Keratinocyte (primary cell): ENCODE measurements around the gene ATP1A4. TPM values are rescaled to one million over a fixed set of nuclear protein-coding genes. Genes with fewer than 3 reads are reported as not detected.

Experiments used
- DNase-seq: peaks from one replicate; pipeline ENCODE4 v3.0.0-alpha.2; 2011; ENCODE audit warnings: low read depth, missing footprints, low spot score
- FAIRE-seq: peaks from 2 replicates; lab custom pipeline; 2011; peaks lifted over from hg19 to GRCh38; lab: Jason Lieb, UNC
- H2AFZ ChIP-seq: 2 replicates; pipeline ENCODE4 v1.6.0; 2012; ENCODE audit warnings: low read length, control low read depth, inconsistent platforms; ENCODE audit not compliant: control insufficient read depth
- H3K27ac ChIP-seq: 2 replicates; pipeline ENCODE4 v1.5.1; 2011; ENCODE audit warnings: low read length; ENCODE audit not compliant: control insufficient read depth, insufficient read depth
- H3K27me3 ChIP-seq: 3 replicates; pipeline ENCODE4 v1.6.0; 2011; ENCODE audit warnings: low read length; ENCODE audit not compliant: control insufficient read depth, insufficient read depth; ENCODE audit errors: extremely low read depth
- H3K36me3 ChIP-seq, 2 experiments: 2 replicates in 1 of 2; 3 replicates in 1 of 2; pipeline ENCODE4 v1.5.1; 2011; ENCODE audit warnings: low read length in 2 of 2, mild to moderate bottlenecking in 1 of 2; ENCODE audit not compliant: control insufficient read depth in 2 of 2, insufficient read depth in 2 of 2; ENCODE audit errors: extremely low read depth in 1 of 2
- H3K4me1 ChIP-seq: 3 replicates; pipeline ENCODE4 v1.5.1; 2011; ENCODE audit warnings: low read length; ENCODE audit not compliant: control insufficient read depth, insufficient read depth; ENCODE audit errors: extremely low read depth
- H3K4me2 ChIP-seq: 3 replicates; pipeline ENCODE4 v1.6.0; 2011; ENCODE audit warnings: low read depth, low read length; ENCODE audit not compliant: control insufficient read depth, insufficient read depth; ENCODE audit errors: extremely low read depth
- H3K4me3 ChIP-seq, 3 experiments: fragments of 200-600 bp in 1 of 3; sonication (generic) in 1 of 3; 2 replicates in 2 of 3; 3 replicates in 1 of 3; pipeline ENCODE4 v1.5.1; 2011 to 2016; ENCODE audit warnings: low read length in 3 of 3, mild to moderate bottlenecking in 3 of 3, control low read depth in 2 of 3, inconsistent platforms in 1 of 3, low read depth in 1 of 3, mixed read lengths in 1 of 3, mixed run types in 1 of 3, moderate library complexity in 1 of 3; ENCODE audit not compliant: control insufficient read depth in 2 of 3, insufficient read depth in 2 of 3; ENCODE audit errors: extremely low read depth in 1 of 3
- H3K79me2 ChIP-seq: 2 replicates; pipeline ENCODE4 v1.6.0; 2012; ENCODE audit warnings: low read length; ENCODE audit not compliant: control insufficient read depth, insufficient read depth
- H3K9ac ChIP-seq: 3 replicates; pipeline ENCODE4 v1.6.0; 2011; ENCODE audit warnings: low read length; ENCODE audit not compliant: control insufficient read depth, insufficient read depth; ENCODE audit errors: extremely low read depth
- H3K9me1 ChIP-seq: 3 replicates; pipeline ENCODE4 v1.6.0; 2011; ENCODE audit warnings: low read length; ENCODE audit not compliant: control insufficient read depth, insufficient read depth; ENCODE audit errors: extremely low read depth
- H3K9me3 ChIP-seq: 2 replicates; pipeline ENCODE4 v1.5.1; 2012; ENCODE audit warnings: low read depth, low read length; ENCODE audit not compliant: control insufficient read depth
- H4K20me1 ChIP-seq: 3 replicates; pipeline ENCODE4 v1.6.0; 2011; ENCODE audit warnings: low read length; ENCODE audit not compliant: control insufficient read depth, insufficient read depth; ENCODE audit errors: extremely low read depth
- CTCF ChIP-seq, 3 experiments: IDR thresholded peaks in 1 of 3; conservative IDR thresholded peaks in 1 of 3; optimal IDR thresholded peaks in 1 of 3; 2 replicates in 2 of 3; 3 replicates in 1 of 3; pipeline versions ENCODE3 to v1.5.1; 2011; ENCODE audit warnings: low read length in 3 of 3, mild to moderate bottlenecking in 3 of 3, moderate library complexity in 2 of 3, control low read depth in 1 of 3, inconsistent platforms in 1 of 3; ENCODE audit not compliant: insufficient read depth in 2 of 3; ENCODE audit errors: extremely low read depth in 1 of 3
- EZH2 ChIP-seq: IDR thresholded peaks from one replicate; pipeline ENCODE4 v1.6.1; 2012; ENCODE audit warnings: inconsistent platforms, mild to moderate bottlenecking, low read length, moderate library complexity
- dilution Hi-C: fragments of 300-500 bp; cut with MboI; formaldehyde crosslinking; loops from one replicate; pipeline ENCODE4 v1.7.0; 2020; ENCODE audit warnings: low sequenced_read_pairs; ENCODE audit not compliant: extremely low pct_ligation_motif_present
- polyA plus RNA-seq, 5 experiments: library from polyadenylated mRNA; depleted of rRNA in 3 of 5; stranded (reverse) in 3 of 5; stranded (forward) in 1 of 5; unstranded in 1 of 5; fragments of >200 nt; gene quantifications; 1 replicate in 1 of 5; 2 replicates in 3 of 5; 3 replicates in 1 of 5; pipeline versions ENCODE4 v1.2.1 to v1.2.3, GENCODE V29; 2011 to 2012; ENCODE audit warnings: missing spikeins in 2 of 5, low read depth in 1 of 5, low replicate concordance in 1 of 5

The ATP1A4 gene
- polyA plus RNA-seq, 1 donor (not counting 4 experiments of a cell fraction or from before 2014, with no cell fraction given): not detected

DNA sequence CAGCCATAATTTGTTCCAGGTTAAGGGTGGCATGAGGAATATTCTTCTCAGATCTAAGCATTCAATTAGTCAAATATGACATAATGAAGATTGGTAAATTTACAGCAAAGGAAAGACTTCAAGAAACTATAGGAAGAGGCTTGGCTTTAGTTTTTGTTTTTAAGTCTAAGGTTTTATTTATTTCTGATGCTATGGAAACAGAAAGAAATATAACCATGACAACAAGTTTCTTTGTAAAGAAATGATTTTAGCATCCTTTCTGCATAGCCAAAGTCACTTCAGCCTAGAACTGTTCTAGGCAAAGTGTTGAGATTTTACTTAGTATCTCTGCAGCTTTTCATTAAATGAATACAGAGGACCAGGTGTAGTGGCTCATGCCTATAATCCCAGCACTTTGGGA lies 81.5 kb downstream of the ATP1A4 start:
- TF ChIP-seq EZH2: no peak
- no peak for TF ChIP-seq CTCF (optimal IDR thresholded peaks at IDR 0.05 in 1 of 3, IDR thresholded peaks at IDR 0.05 in 1 of 3, conservative IDR thresholded peaks at IDR 0.05 in 1 of 3; ENCODE audit: extremely low read depth in 1 of 3, insufficient read depth in 2 of 3, low read length in 3 of 3)

More for the DNA sequence above, 81.5 kb downstream of the ATP1A4 start:
- no peaks in the 10 kb centered on the region for H4K20me1 ChIP-seq
- H3K4me3 ChIP-seq: no peak overlapping the region
- no peaks in the 10 kb centered on the region for H3K27me3 ChIP-seq
- no peak overlapping the region for H2AFZ ChIP-seq
- FAIRE-seq (no peak), DNase-seq (no peak)
- H3K9me3 ChIP-seq: no peaks in the 10 kb centered on the region
- H3K36me3 ChIP-seq: peaks cover 6 to 24% of the 10 kb centered on the region in 2 experiments
- no peak overlapping the region for H3K27ac ChIP-seq
- dilution Hi-C loops: no loop called here
- H3K9ac ChIP-seq: no peak overlapping the region
- H3K9me1 ChIP-seq: no peaks in the 10 kb centered on the region
- no peaks in the 10 kb centered on the region for H3K4me1 ChIP-seq
- no peaks in the 10 kb centered on the region for H3K79me2 ChIP-seq
- no peak overlapping the region for H3K4me2 ChIP-seq

Other genes with a start within 250 kb of the ATP1A4 start
- gene TAGLN2, start 226.1 kb upstream of the ATP1A4 start, polyA plus RNA-seq: 678 to 787 TPM (median 709 TPM) in 3 replicates
- gene IGSF9, start 206.0 kb upstream of the ATP1A4 start, polyA plus RNA-seq: 4.2 to 6.0 TPM (median 5.8 TPM) in 3 replicates
- gene SLAMF9, start 197.4 kb upstream of the ATP1A4 start, polyA plus RNA-seq: 0.31 to 0.57 TPM (median 0.41 TPM) in 3 replicates
- gene PIGM, start 119.6 kb upstream of the ATP1A4 start, polyA plus RNA-seq: 1.9 to 3.1 TPM (median 3.1 TPM) in 3 replicates
- gene KCNJ10, start 81.4 kb upstream of the ATP1A4 start, polyA plus RNA-seq: not detected in 3 replicates
- not detected in 3 replicates for gene KCNJ9, start 70.1 kb upstream of the ATP1A4 start, polyA plus RNA-seq
- 16.5 to 32.6 TPM (median 20.6 TPM) in 3 replicates for gene IGSF8, start 53.0 kb upstream of the ATP1A4 start, polyA plus RNA-seq
- 0.01 to 0.06 TPM in 2 of 3 replicates, not detected in the other for gene ATP1A2, start 35.8 kb upstream of the ATP1A4 start, polyA plus RNA-seq
- gene CASQ1, start 39.0 kb downstream of the ATP1A4 start, polyA plus RNA-seq: not detected in 3 replicates
- gene PEA15, start 53.8 kb downstream of the ATP1A4 start, polyA plus RNA-seq: 367 to 495 TPM (median 484 TPM) in 3 replicates
- 59.5 to 83.1 TPM (median 81.2 TPM) in 3 replicates for gene DCAF8, start 110.9 kb downstream of the ATP1A4 start, polyA plus RNA-seq
- 40.6 to 48.7 TPM (median 44.3 TPM) in 3 replicates for gene PEX19, start 133.5 kb downstream of the ATP1A4 start, polyA plus RNA-seq
- gene COPA, start 191.6 kb downstream of the ATP1A4 start, polyA plus RNA-seq: 157 to 169 TPM (median 164 TPM) in 3 replicates
- gene NCSTN, start 191.8 kb downstream of the ATP1A4 start, polyA plus RNA-seq: 111 to 150 TPM (median 112 TPM) in 3 replicates
- 0.10 to 0.17 TPM (median 0.13 TPM) in 3 replicates for gene NHLH1, start 215.5 kb downstream of the ATP1A4 start, polyA plus RNA-seq
- gene VANGL2, start 249.0 kb downstream of the ATP1A4 start, polyA plus RNA-seq: 10.9 to 17.6 TPM (median 11.4 TPM) in 3 replicates